Adrenal gland (tissue), 5 donors: ENCODE results near the gene CDK14.

Experiments used
- CTCF ChIP-seq, 6 experiments: fragments of 450-650 bp in 4 of 6; fragments of 200-600 bp in 2 of 6; sonication (generic) in 1 of 6; IDR thresholded peaks; 1 replicate in 5 of 6; 2 replicates in 1 of 6; pipeline versions ENCODE4 v1.5.1 to v1.8.0; 2016 to 2021; ENCODE audit warnings: antibody characterized with exemption in 6 of 6, mild to moderate bottlenecking in 2 of 6, moderate library complexity in 1 of 6
- POLR2A ChIP-seq, 2 donors: fragments of 450-650 bp; IDR thresholded peaks; one replicate each; pipeline ENCODE4 v1.6.1; 2017; ENCODE audit warnings: antibody characterized with exemption in 2 of 2, mild to moderate bottlenecking in 2 of 2, moderate library complexity in 1 of 2
- donor health status: DM: no; HTN: no; CAD: no.

GRCh38 chr7:90948085-90948484 lies 352.0 kb downstream of the CDK14 start:
- TF ChIP-seq CTCF (IDR thresholded peaks at IDR 0.05): no peak
- no peak for TF ChIP-seq POLR2A (IDR thresholded peaks at IDR 0.05)
